GM08714 (cell line): ENCODE data around the gene HTT-AS.

Source experiments
- H3K4me3 ChIP-seq: fragments of 200-500 bp; sonication (Bioruptor generic); 2 replicates; pipeline ENCODE4 v1.5.1; 2014; ENCODE audit warnings: mild to moderate bottlenecking, low read length, inconsistent platforms
- ZNF274 ChIP-seq: IDR thresholded peaks from 2 replicates; pipeline ENCODE4 v1.6.1; 2012; ENCODE audit warnings: mild to moderate bottlenecking, low read depth, low read length

Gene HTT-AS

GRCh38 chr4:3074078-3074845 lies at the start of gene HTT-AS, which contains the start of gene HTT:
HTT-AS (minus strand) TSS chr4:3074538.
HTT (plus strand) TSS chr4:3074681; CDS start chr4:3074826, 145 bp downstream.
- no peak for TF ChIP-seq ZNF274
- peak within 1 kb of the TSS; percentile 95 for H3K4me3 ChIP-seq

GRCh38 chr4:3123181-3123671 lies 48.9 kb upstream of the HTT-AS start:
- no peak for TF ChIP-seq ZNF274
- no peak overlapping the region for H3K4me3 ChIP-seq

GRCh38 chr4:3122081-3122563 lies 47.8 kb upstream of the HTT-AS start:
- TF ChIP-seq ZNF274, result no peak
- no peak overlapping the region for H3K4me3 ChIP-seq

GRCh38 chr4:3121596-3121995 lies 47.3 kb upstream of the HTT-AS start:
- H3K4me3 ChIP-seq, result no peak overlapping the region
- no peak for TF ChIP-seq ZNF274

GRCh38 chr4:3121110-3121509 lies 46.8 kb upstream of the HTT-AS start:
- H3K4me3 ChIP-seq, result no peak overlapping the region
- no peak for TF ChIP-seq ZNF274

GRCh38 chr4:3119464-3119863 lies 45.1 kb upstream of the HTT-AS start:
- no peak overlapping the region for H3K4me3 ChIP-seq
- TF ChIP-seq ZNF274, result no peak

GRCh38 chr4:3118312-3118711 lies 44.0 kb upstream of the HTT-AS start:
- H3K4me3 ChIP-seq, result no peak overlapping the region
- no peak for TF ChIP-seq ZNF274

- no peak for TF ChIP-seq ZNF274
- H3K4me3 ChIP-seq, result no peak overlapping the region
Measured at GRCh38 chr4:3116955-3117354, 42.6 kb upstream of the HTT-AS start.

- TF ChIP-seq ZNF274, result no peak
- H3K4me3 ChIP-seq, result no peak overlapping the region
Measured at GRCh38 chr4:3115637-3116270, 41.4 kb upstream of the HTT-AS start.

- H3K4me3 ChIP-seq, result no peak overlapping the region
- no peak for TF ChIP-seq ZNF274
Measured at GRCh38 chr4:3114377-3114776, 40.0 kb upstream of the HTT-AS start.

GRCh38 chr4:3112609-3113469 lies 38.5 kb upstream of the HTT-AS start:
- no peak for TF ChIP-seq ZNF274
- H3K4me3 ChIP-seq, result no peak overlapping the region

- no peak for TF ChIP-seq ZNF274
- no peak overlapping the region for H3K4me3 ChIP-seq
Measured at GRCh38 chr4:3112201-3112600, 37.9 kb upstream of the HTT-AS start.

- TF ChIP-seq ZNF274, result no peak
- no peak overlapping the region for H3K4me3 ChIP-seq
Measured at GRCh38 chr4:3111461-3111860, 37.1 kb upstream of the HTT-AS start.

- no peak overlapping the region for H3K4me3 ChIP-seq
- no peak for TF ChIP-seq ZNF274
Measured at GRCh38 chr4:3108211-3108610, 33.9 kb upstream of the HTT-AS start.
